GM12878 (cell line): ENCODE data around the gene MACROD2. TPM values are rescaled to one million over a fixed set of nuclear protein-coding genes. Genes with fewer than 3 reads are reported as not detected.

Experiments used
- ATAC-seq: fragments of 200-7000 bp; cut with Tn5 transposase; 3 replicates; pipeline ENCODE4 v1.9.1; 2020; ENCODE audit warnings: mild to moderate bottlenecking, moderate library complexity
- BruUV-seq: library from RNA; stranded (reverse); fragments of 400-500 nt; replicated peaks from 2 replicates; lab custom pipeline; 2021; lab: Mats Ljungman, UMichigan
- CTCF ChIA-PET: fragments of 300-600 bp; sonication (Branson Sonifier 250); formaldehyde crosslinking; extraction: SDS; loops from one replicate; lab custom pipeline; 2021; ENCODE audit warnings: inconsistent platforms; lab: Yijun Ruan, JAX
- POLR2A ChIA-PET: fragments of 350-600 bp; formaldehyde crosslinking; extraction: SDS; loops from one replicate; lab custom pipeline; 2021; ENCODE audit warnings: inconsistent platforms; lab: Charles Lee
- RAD21 ChIA-PET: fragments of 300-600 bp; sonication (Branson Sonifier 250); formaldehyde crosslinking; loops from one replicate; lab custom pipeline; 2023; ENCODE audit warnings: antibody characterized with exemption; ENCODE audit not compliant: unreplicated experiment; lab: Charles Lee
- SMC1A ChIA-PET: fragments of 300-600 bp; sonication (Branson Sonifier 250); formaldehyde crosslinking; loops from one replicate; lab custom pipeline; 2023; ENCODE audit not compliant: unreplicated experiment, uncharacterized antibody; lab: Charles Lee
- DNase-seq: peaks from one replicate; pipeline ENCODE4 v3.0.0-alpha.2; 2011; ENCODE audit warnings: low read depth, low spot score
- FAIRE-seq: peaks from 3 replicates; lab custom pipeline; 2011; peaks lifted over from hg19 to GRCh38; lab: Jason Lieb, UNC
- H2AFZ ChIP-seq: 2 replicates; pipeline ENCODE4 v1.6.0; 2011; ENCODE audit warnings: low read depth, low read length, control low read depth; ENCODE audit not compliant: control insufficient read depth
- H3K27ac ChIP-seq: 2 replicates; pipeline ENCODE4 v1.5.1; 2011; ENCODE audit warnings: control low read depth; ENCODE audit not compliant: control insufficient read depth, insufficient read depth
- H3K27me3 ChIP-seq, 2 experiments: replicated peaks in 1 of 2; 2 replicates each; pipeline versions ENCODE4 v1.6.0 to v1.6.1; 2011; ENCODE audit warnings: low read length in 1 of 2; ENCODE audit not compliant: control insufficient read depth in 2 of 2, insufficient read depth in 2 of 2
- H3K36me3 ChIP-seq, 2 experiments: 2 replicates each; pipeline ENCODE4 v1.5.1; 2011; ENCODE audit warnings: low read length in 1 of 2; ENCODE audit not compliant: control insufficient read depth in 2 of 2, insufficient read depth in 2 of 2
- H3K4me1 ChIP-seq: 2 replicates; pipeline ENCODE4 v1.6.1; 2011; ENCODE audit warnings: mild to moderate bottlenecking, low read length, moderate library complexity, mixed read lengths; ENCODE audit not compliant: control insufficient read depth, insufficient read depth
- H3K4me2 ChIP-seq: 2 replicates; pipeline ENCODE4 v1.6.0; 2011; ENCODE audit warnings: control low read depth; ENCODE audit not compliant: control insufficient read depth, insufficient read depth
- H3K4me3 ChIP-seq: fragments of 200-600 bp; sonication (generic); 2 replicates; pipeline ENCODE4 v1.5.1; 2016
- H3K79me2 ChIP-seq: 2 replicates; pipeline ENCODE4 v1.6.0; 2011; ENCODE audit warnings: low read length; ENCODE audit not compliant: control insufficient read depth, insufficient read depth
- H3K9ac ChIP-seq: 2 replicates; pipeline ENCODE4 v1.8.0; 2011; ENCODE audit warnings: low read length, control low read depth, mixed read lengths; ENCODE audit not compliant: control insufficient read depth, insufficient read depth
- H3K9me3 ChIP-seq: replicated peaks from 3 replicates; pipeline ENCODE4 v1.5.1; 2011; ENCODE audit warnings: mild to moderate bottlenecking, low read length; ENCODE audit not compliant: control insufficient read depth, insufficient read depth
- H4K20me1 ChIP-seq: 2 replicates; pipeline ENCODE4 v1.6.0; 2011; ENCODE audit not compliant: control insufficient read depth, insufficient read depth
- ASH2L ChIP-seq: fragments of 300-600, 200-600 bp; sonication (generic); IDR thresholded peaks from 2 replicates; pipeline ENCODE4 v1.6.1; 2017; ENCODE audit warnings: low read depth, mild to moderate bottlenecking, borderline replicate concordance
- BCL11A ChIP-seq: IDR thresholded peaks from 2 replicates; pipeline ENCODE4 v1.6.1; 2011; ENCODE audit warnings: low read depth, low read length
- CREM ChIP-seq: IDR thresholded peaks from 2 replicates; pipeline ENCODE4 v1.6.1; 2014; ENCODE audit warnings: antibody characterized with exemption, low read depth
- ETV6 ChIP-seq, 2 experiments: fragments of 450-650 bp in 1 of 2; IDR thresholded peaks in 1 of 2; conservative IDR thresholded peaks in 1 of 2; 2 replicates each; pipeline ENCODE4 v1.6.1; 2014; ENCODE audit warnings: antibody characterized with exemption in 1 of 2, borderline replicate concordance in 1 of 2, low read depth in 1 of 2, mild to moderate bottlenecking in 1 of 2, moderate library complexity in 1 of 2
- GATAD2B ChIP-seq: fragments of 450-650 bp; conservative IDR thresholded peaks from 2 replicates; pipeline ENCODE4 v1.6.1; 2017; ENCODE audit warnings: low read depth, mild to moderate bottlenecking, moderate library complexity
- MEF2A ChIP-seq: IDR thresholded peaks from 2 replicates; pipeline ENCODE4 v1.6.1; 2011; ENCODE audit warnings: low read depth, mild to moderate bottlenecking, low read length, moderate library complexity; ENCODE audit not compliant: insufficient read depth
- MEF2B ChIP-seq: fragments of 450-650 bp; IDR thresholded peaks from 2 replicates; pipeline ENCODE4 v1.6.1; 2018; ENCODE audit warnings: mild to moderate bottlenecking, moderate library complexity; ENCODE audit not compliant: partially characterized antibody, poor library complexity, severe bottlenecking
- NFYB ChIP-seq: IDR thresholded peaks from 2 replicates; pipeline ENCODE4 v1.6.1; 2011; ENCODE audit warnings: low read depth, mild to moderate bottlenecking, low read length, improper control_type of control experiment, moderate library complexity; ENCODE audit not compliant: insufficient read depth
- RB1 ChIP-seq: fragments of 450-650 bp; formaldehyde crosslinking; IDR thresholded peaks from 2 replicates; pipeline ENCODE4 v1.6.1; 2017; ENCODE audit warnings: mild to moderate bottlenecking, borderline replicate concordance
- RBBP5 ChIP-seq: fragments of 200-600 bp; sonication (generic); conservative IDR thresholded peaks from 2 replicates; pipeline ENCODE4 v1.6.1; 2016
- RFX5 ChIP-seq: IDR thresholded peaks from 2 replicates; pipeline ENCODE4 v1.6.1; 2011; ENCODE audit warnings: low read depth, low read length, improper control_type of control experiment
- STAT1 ChIP-seq: fragments of 450-650 bp; conservative IDR thresholded peaks from 2 replicates; pipeline ENCODE4 v1.6.1; 2014; ENCODE audit warnings: antibody characterized with exemption, mild to moderate bottlenecking
- STAT3 ChIP-seq: IDR thresholded peaks from 2 replicates; pipeline ENCODE4 v1.6.1; 2011; ENCODE audit warnings: low read depth, low read length, improper control_type of control experiment
- SUZ12 ChIP-seq: fragments of 200-600 bp; sonication (generic); IDR thresholded peaks from one replicate; pipeline ENCODE4 v1.6.1; 2018; ENCODE audit warnings: antibody characterized with exemption, mild to moderate bottlenecking; ENCODE audit not compliant: unreplicated experiment
- TARDBP ChIP-seq: IDR thresholded peaks from 2 replicates; pipeline ENCODE4 v1.6.1; 2016; ENCODE audit warnings: borderline replicate concordance
- ZSCAN29 ChIP-seq: fragments of 450-650 bp; IDR thresholded peaks from 2 replicates; pipeline ENCODE4 v1.6.1; 2017; ENCODE audit warnings: mild to moderate bottlenecking, moderate library complexity
- WGBS: methylation state at CpG from one replicate; pipeline ENCODE4 v1.1.6; 2016; ENCODE audit warnings: low lambda C conversion rate; ENCODE audit not compliant: insufficient replicate concordance, insufficient coverage; ENCODE audit errors: missing lambda C conversion rate; 5-methylcytosine and 5-hydroxymethylcytosine counted together
- in situ Hi-C: fragments of 300-500 bp; cut with MboI; formaldehyde crosslinking; loops from 9 replicates; pipeline ENCODE4 v1.14.3; 2018; ENCODE audit warnings: mixed read lengths
- intact Hi-C: fragments of 100-400 bp; cut with micrococcal nuclease; formaldehyde crosslinking; loops from one replicate; pipeline ENCODE4 v1.14.2; 2022; ENCODE audit not compliant: unreplicated experiment
- polyA plus RNA-seq, 11 experiments: library from polyadenylated mRNA; depleted of rRNA in 4 of 11; unstranded in 6 of 11; stranded (reverse) in 5 of 11; fragments of >200 nt; fragmentation: Nextera tagmentation in 4 of 11; fragmentation: Illumina TruSeq in 1 of 11; extraction: Ambion mirVana in 4 of 11; extraction: Trizol in 1 of 11; gene quantifications; 1 replicate in 1 of 11; 2 replicates in 10 of 11; pipeline versions ENCODE4 v1.2.1 to v1.2.3, GENCODE V29; 2011 to 2016; ENCODE audit warnings: inconsistent platforms in 2 of 11, missing spikeins in 2 of 11, low read depth in 1 of 11
- total RNA-seq, 4 experiments: library from RNA; depleted of rRNA in 3 of 4; stranded (reverse); fragments of >200 nt in 3 of 4; fragmentation: Illumina TruSeq in 1 of 4; extraction: Trizol in 1 of 4; gene quantifications; 2 replicates each; pipeline versions ENCODE4 v1.2.1 to v1.2.3, GENCODE V29; 2013 to 2021
- TF ChIP-seq, protein P1 (sequence below): fragments of 450-650 bp; IDR thresholded peaks from 2 replicates; pipeline ENCODE4 v1.6.1; 2017; ENCODE audit warnings: mild to moderate bottlenecking, low read depth, inconsistent platforms; ENCODE audit not compliant: poor library complexity, severe bottlenecking
- TF ChIP-seq, protein P2 (sequence below): fragments of 450-650 bp; IDR thresholded peaks from 2 replicates; pipeline ENCODE4 v1.6.1; 2017; ENCODE audit warnings: borderline replicate concordance
- TF ChIP-seq, protein P3 (sequence below): fragments of 150-350 bp; IDR thresholded peaks from 2 replicates; pipeline ENCODE4 v1.6.1; 2014; ENCODE audit warnings: mild to moderate bottlenecking, low read depth, low read length

Gene MACROD2
- total and polyA plus RNA-seq, 10 of the 15 experiments (the other 5 are each of a cell fraction or from before 2014, with no cell fraction given) = 1.1 to 21.5 (median 2.2) TPM

DNA sequence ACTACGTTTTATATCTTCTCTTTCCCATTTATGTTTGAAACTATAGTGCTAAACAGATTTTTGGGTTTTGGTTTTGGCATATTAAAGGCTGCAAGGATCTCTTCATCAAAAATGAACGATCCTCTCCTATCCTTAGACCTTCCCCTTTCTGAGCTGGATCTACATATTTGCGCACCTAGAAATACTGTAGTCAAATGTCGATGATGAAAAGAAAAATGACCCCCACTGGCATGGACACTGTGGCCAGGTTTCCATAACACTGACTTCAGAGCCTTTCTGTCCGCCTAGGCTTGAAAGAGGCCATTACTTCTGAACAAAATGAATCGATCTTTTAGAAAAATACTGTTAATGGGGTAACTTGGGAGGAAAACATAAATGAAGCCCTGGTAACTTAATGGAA, 336.3 kb downstream of the MACROD2 start:
- H3K9me3 ChIP-seq = no peaks in the 10 kb centered on the region
- BruUV-seq = no TSS peak
- H3K4me2 ChIP-seq = no peak overlapping the region
- no peak overlapping the region for H2AFZ ChIP-seq
- TF ChIP-seq BCL11A (no peak), CREM (no peak), STAT3 (no peak), NFYB (no peak), ZSCAN29 (no peak), MEF2A (no peak), ASH2L (no peak), RFX5 (no peak), TARDBP (no peak), RBBP5 (no peak), STAT1 (no peak), GATAD2B (no peak), ETV6 (conservative IDR thresholded peaks at IDR 0.05 in 1 of 2, IDR thresholded peaks at IDR 0.05 in 1 of 2; ENCODE audit: borderline replicate concordance in 1 of 2, low read depth in 1 of 2) (no peak), SUZ12 (no peak), MEF2B (no peak), RB1 (no peak)
- TF ChIP-seq, protein P1, sequence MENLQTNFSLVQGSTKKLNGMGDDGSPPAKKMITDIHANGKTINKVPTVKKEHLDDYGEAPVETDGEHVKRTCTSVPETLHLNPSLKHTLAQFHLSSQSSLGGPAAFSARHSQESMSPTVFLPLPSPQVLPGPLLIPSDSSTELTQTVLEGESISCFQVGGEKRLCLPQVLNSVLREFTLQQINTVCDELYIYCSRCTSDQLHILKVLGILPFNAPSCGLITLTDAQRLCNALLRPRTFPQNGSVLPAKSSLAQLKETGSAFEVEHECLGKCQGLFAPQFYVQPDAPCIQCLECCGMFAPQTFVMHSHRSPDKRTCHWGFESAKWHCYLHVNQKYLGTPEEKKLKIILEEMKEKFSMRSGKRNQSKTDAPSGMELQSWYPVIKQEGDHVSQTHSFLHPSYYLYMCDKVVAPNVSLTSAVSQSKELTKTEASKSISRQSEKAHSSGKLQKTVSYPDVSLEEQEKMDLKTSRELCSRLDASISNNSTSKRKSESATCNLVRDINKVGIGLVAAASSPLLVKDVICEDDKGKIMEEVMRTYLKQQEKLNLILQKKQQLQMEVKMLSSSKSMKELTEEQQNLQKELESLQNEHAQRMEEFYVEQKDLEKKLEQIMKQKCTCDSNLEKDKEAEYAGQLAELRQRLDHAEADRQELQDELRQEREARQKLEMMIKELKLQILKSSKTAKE = no peak
- TF ChIP-seq, protein P2, sequence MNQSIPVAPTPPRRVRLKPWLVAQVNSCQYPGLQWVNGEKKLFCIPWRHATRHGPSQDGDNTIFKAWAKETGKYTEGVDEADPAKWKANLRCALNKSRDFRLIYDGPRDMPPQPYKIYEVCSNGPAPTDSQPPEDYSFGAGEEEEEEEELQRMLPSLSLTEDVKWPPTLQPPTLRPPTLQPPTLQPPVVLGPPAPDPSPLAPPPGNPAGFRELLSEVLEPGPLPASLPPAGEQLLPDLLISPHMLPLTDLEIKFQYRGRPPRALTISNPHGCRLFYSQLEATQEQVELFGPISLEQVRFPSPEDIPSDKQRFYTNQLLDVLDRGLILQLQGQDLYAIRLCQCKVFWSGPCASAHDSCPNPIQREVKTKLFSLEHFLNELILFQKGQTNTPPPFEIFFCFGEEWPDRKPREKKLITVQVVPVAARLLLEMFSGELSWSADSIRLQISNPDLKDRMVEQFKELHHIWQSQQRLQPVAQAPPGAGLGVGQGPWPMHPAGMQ = no peak
- TF ChIP-seq, protein P3, sequence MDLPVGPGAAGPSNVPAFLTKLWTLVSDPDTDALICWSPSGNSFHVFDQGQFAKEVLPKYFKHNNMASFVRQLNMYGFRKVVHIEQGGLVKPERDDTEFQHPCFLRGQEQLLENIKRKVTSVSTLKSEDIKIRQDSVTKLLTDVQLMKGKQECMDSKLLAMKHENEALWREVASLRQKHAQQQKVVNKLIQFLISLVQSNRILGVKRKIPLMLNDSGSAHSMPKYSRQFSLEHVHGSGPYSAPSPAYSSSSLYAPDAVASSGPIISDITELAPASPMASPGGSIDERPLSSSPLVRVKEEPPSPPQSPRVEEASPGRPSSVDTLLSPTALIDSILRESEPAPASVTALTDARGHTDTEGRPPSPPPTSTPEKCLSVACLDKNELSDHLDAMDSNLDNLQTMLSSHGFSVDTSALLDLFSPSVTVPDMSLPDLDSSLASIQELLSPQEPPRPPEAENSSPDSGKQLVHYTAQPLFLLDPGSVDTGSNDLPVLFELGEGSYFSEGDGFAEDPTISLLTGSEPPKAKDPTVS = no peak
- intact Hi-C loops = loop anchor here (10.0 kb wide), 1 partner anchor 623 kb away; no protein-coding TSS in a partner anchor
- H3K36me3 ChIP-seq = no peaks in the 10 kb centered on the region
- FAIRE-seq = no peak
- H3K27me3 ChIP-seq = no peaks in the 10 kb centered on the region
- no peak overlapping the region for H3K27ac ChIP-seq
- no peak for ATAC-seq
- H4K20me1 ChIP-seq = no peaks in the 10 kb centered on the region
- in situ Hi-C loops = loop anchor here (10.0 to 25.0 kb wide), 2 partner anchors 903 to 1331 kb away; no protein-coding TSS in a partner anchor
- H3K4me3 ChIP-seq = no peak overlapping the region
- ChIA-PET SMC1A (no interaction called here), POLR2A (no interaction called here), CTCF (no interaction called here), RAD21 (interaction anchor here (0.6 kb wide), 1 partner anchor 511 kb away, joined by 6 read pairs; no protein-coding TSS in a partner anchor)
- no peak for DNase-seq
- WGBS = 31% methylated on average over 6 of the region's 6 CpGs
- H3K4me1 ChIP-seq = no peaks in the 10 kb centered on the region
- no peak overlapping the region for H3K9ac ChIP-seq
- H3K79me2 ChIP-seq = no peaks in the 10 kb centered on the region
